Endothelial cell of umbilical vein (primary cell): Measurements from ENCODE around the gene GGPS1. TPM values are rescaled to one million over a fixed set of nuclear protein-coding genes. Genes with fewer than 3 reads are reported as not detected.

Source experiments
- BruUV-seq: library from RNA; stranded (reverse); fragments of 400-500 nt; replicated peaks from 2 replicates; lab custom pipeline; 2021; lab: Mats Ljungman, UMichigan
- CTCF ChIA-PET: fragments of 300-600, 350-600 bp; sonication (Branson Sonifier 250); formaldehyde crosslinking; loops from one replicate; lab custom pipeline; 2021; ENCODE audit warnings: antibody characterized with exemption, inconsistent platforms; lab: Charles Lee
- POLR2A ChIA-PET: fragments of 300-600, 350-600 bp; sonication (Branson Sonifier 250); formaldehyde crosslinking; loops from one replicate; lab custom pipeline; 2021; ENCODE audit warnings: antibody characterized with exemption, inconsistent platforms; lab: Charles Lee
- DNase-seq: peaks from one replicate; pipeline ENCODE4 v3.0.0-alpha.2; 2011; ENCODE audit warnings: low read depth, low spot score
- FAIRE-seq: peaks from 2 replicates; lab custom pipeline; 2011; peaks lifted over from hg19 to GRCh38; lab: Jason Lieb, UNC
- H2AFZ ChIP-seq: 2 replicates; pipeline ENCODE4 v1.6.0; 2012; ENCODE audit warnings: low read depth, low read length, control low read depth, inconsistent platforms
- H3K27ac ChIP-seq: 2 replicates; pipeline ENCODE4 v1.5.1; 2011; ENCODE audit warnings: low read depth, mild to moderate bottlenecking, control low read depth, low read length, moderate library complexity; ENCODE audit not compliant: insufficient read depth
- H3K27me3 ChIP-seq, 2 experiments: 2 replicates each; pipeline versions ENCODE4 v1.6.0 to v1.6.1; 2011; ENCODE audit warnings: low read length in 2 of 2, mixed read lengths in 1 of 2; ENCODE audit not compliant: control insufficient read depth in 2 of 2, insufficient read depth in 2 of 2
- H3K36me3 ChIP-seq, 2 experiments: 2 replicates in 1 of 2; 3 replicates in 1 of 2; pipeline ENCODE4 v1.5.1; 2011; ENCODE audit warnings: low read length in 2 of 2, mild to moderate bottlenecking in 1 of 2, moderate library complexity in 1 of 2; ENCODE audit not compliant: control insufficient read depth in 2 of 2, insufficient read depth in 2 of 2; ENCODE audit errors: extremely low read depth in 1 of 2
- H3K4me1 ChIP-seq: 3 replicates; pipeline ENCODE4 v1.5.1; 2011; ENCODE audit warnings: mild to moderate bottlenecking, low read length; ENCODE audit not compliant: control insufficient read depth, insufficient read depth; ENCODE audit errors: extremely low read depth
- H3K4me2 ChIP-seq: 2 replicates; pipeline ENCODE4 v1.6.1; 2011; ENCODE audit warnings: low read length, control low read depth, mixed read lengths; ENCODE audit not compliant: insufficient read depth
- H3K4me3 ChIP-seq, 3 experiments: fragments of 200-600 bp in 1 of 3; sonication (generic), shearing (Covaris generic) in 1 of 3; replicated peaks in 1 of 3; 2 replicates each; pipeline ENCODE4 v1.5.1; 2011 to 2016; ENCODE audit warnings: control low read depth in 3 of 3, low read length in 3 of 3, mild to moderate bottlenecking in 2 of 3, inconsistent platforms in 1 of 3, low read depth in 1 of 3, moderate library complexity in 1 of 3; ENCODE audit not compliant: insufficient read depth in 1 of 3
- H3K79me2 ChIP-seq: 2 replicates; pipeline ENCODE4 v1.6.0; 2012; ENCODE audit warnings: low read length, inconsistent platforms; ENCODE audit not compliant: control insufficient read depth, insufficient read depth
- H3K9ac ChIP-seq: replicated peaks from 2 replicates; pipeline ENCODE3; 2011; ENCODE audit warnings: low read length, control low read depth; ENCODE audit not compliant: insufficient read depth; ENCODE audit errors: extremely low read depth
- H3K9me1 ChIP-seq: replicated peaks from 3 replicates; pipeline ENCODE4 v1.6.0; 2011; ENCODE audit warnings: mild to moderate bottlenecking, low read length; ENCODE audit not compliant: control insufficient read depth, insufficient read depth; ENCODE audit errors: extremely low read depth
- H3K9me3 ChIP-seq: replicated peaks from 2 replicates; pipeline ENCODE4 v1.5.1; 2012; ENCODE audit warnings: low read length, inconsistent platforms; ENCODE audit not compliant: control insufficient read depth, insufficient read depth
- H4K20me1 ChIP-seq: replicated peaks from 2 replicates; pipeline ENCODE3; 2011; ENCODE audit warnings: mild to moderate bottlenecking, low read length; ENCODE audit not compliant: control insufficient read depth, insufficient read depth; ENCODE audit errors: extremely low read depth
- CTCF ChIP-seq, 2 donors: IDR thresholded peaks; 1 replicate in 1 of 2; 2 replicates in 1 of 2; pipeline ENCODE4 v1.5.1; 2011; ENCODE audit warnings: low read length in 2 of 2, mild to moderate bottlenecking in 2 of 2, moderate library complexity in 2 of 2, control low read depth in 1 of 2, inconsistent platforms in 1 of 2, low read depth in 1 of 2; ENCODE audit not compliant: insufficient read depth in 1 of 2; ENCODE audit errors: extremely low read depth in 1 of 2
- EZH2 ChIP-seq: IDR thresholded peaks from 2 replicates; pipeline ENCODE4 v1.6.1; 2012; ENCODE audit warnings: borderline replicate concordance, low read depth, mild to moderate bottlenecking, moderate library complexity, low read length, inconsistent platforms; ENCODE audit not compliant: severe bottlenecking
- FOS ChIP-seq: IDR thresholded peaks from 2 replicates; pipeline ENCODE4 v1.6.1; 2011; ENCODE audit warnings: mild to moderate bottlenecking, low read length, moderate library complexity, borderline replicate concordance; ENCODE audit not compliant: insufficient read depth
- GATA2 ChIP-seq: IDR thresholded peaks from 2 replicates; pipeline ENCODE4 v1.7.0; 2011; ENCODE audit warnings: low read depth, mild to moderate bottlenecking, moderate library complexity, mixed read lengths, low read length; ENCODE audit not compliant: insufficient read length, insufficient read depth
- JUN ChIP-seq: IDR thresholded peaks from 2 replicates; pipeline ENCODE4 v1.6.1; 2011; ENCODE audit warnings: borderline replicate concordance, low read depth; ENCODE audit not compliant: insufficient read length, insufficient read depth
- MAX ChIP-seq: IDR thresholded peaks from 2 replicates; pipeline ENCODE4 v1.6.1; 2011; ENCODE audit not compliant: insufficient read depth, insufficient read length
- MYC ChIP-seq: IDR thresholded peaks from one replicate; pipeline ENCODE4 v1.6.1; 2011; ENCODE audit warnings: mild to moderate bottlenecking, low read depth, low read length
- POLR2A ChIP-seq: IDR thresholded peaks from 2 replicates; pipeline ENCODE4 v1.6.1; 2012; ENCODE audit warnings: low read depth, mild to moderate bottlenecking, control low read depth, low read length
- POLR2AphosphoS5 ChIP-seq: IDR thresholded peaks from 2 replicates; pipeline ENCODE4 v1.6.1; 2012; ENCODE audit warnings: low read depth, mild to moderate bottlenecking, control low read depth, low read length, moderate library complexity; ENCODE audit not compliant: insufficient read depth
- dilution Hi-C: fragments of 300-500 bp; cut with MboI; formaldehyde crosslinking; loops from one replicate; pipeline ENCODE4 v1.15.0; 2019; ENCODE audit warnings: low sequenced_read_pairs; ENCODE audit not compliant: extremely low pct_ligation_motif_present
- intact Hi-C: fragments of 100-400 bp; cut with micrococcal nuclease; formaldehyde crosslinking; loops from one replicate; pipeline ENCODE4 v1.10.0; 2022
- polyA plus RNA-seq, 4 experiments: library from polyadenylated mRNA; depleted of rRNA in 3 of 4; stranded (reverse) in 3 of 4; unstranded in 1 of 4; fragments of >200 nt; gene quantifications; 2 replicates each; pipeline versions ENCODE4 v1.2.1 to v1.2.3, GENCODE V29; 2011 to 2012; ENCODE audit warnings: missing spikeins in 1 of 4
- total RNA-seq: library from RNA; stranded (reverse); gene quantifications from 2 replicates; pipeline ENCODE4 v1.2.3, GENCODE V29; 2021

GGPS1 gene
- total and polyA plus RNA-seq, 2 donors (not counting 3 experiments of a cell fraction or from before 2014, with no cell fraction given) = 10.7 to 29.5 TPM

GRCh38 chr1:235342039-235342438, 13.7 kb downstream of the GGPS1 start:
- FAIRE-seq = no peak
- dilution Hi-C loops = no loop called here

GRCh38 chr1:235342471-235342870, 14.1 kb downstream of the GGPS1 start:
- FAIRE-seq (no peak), DNase-seq (no peak)
- ChIA-PET POLR2A (no interaction called here), CTCF (interaction anchor here (1.0 to 1.6 kb wide), 5 partner anchors 12 to 82 kb away, joined by 3 to 4 read pairs (median 3); no protein-coding TSS in a partner anchor)
- no peaks in the 10 kb centered on the region for H4K20me1 ChIP-seq
- no peak overlapping the region for H3K9ac ChIP-seq
- no peaks in the 10 kb centered on the region for H3K79me2 ChIP-seq
- H3K27ac ChIP-seq = no peak overlapping the region
- H3K9me3 ChIP-seq = no peaks in the 10 kb centered on the region
- TF ChIP-seq GATA2 (no peak), FOS (no peak), EZH2 (no peak), CTCF (IDR thresholded peaks at IDR 0.05; ENCODE audit: extremely low read depth in 1 of 2, insufficient read depth in 1 of 2, low read depth in 1 of 2, low read length in 2 of 2) (no peak), POLR2AphosphoS5 (no peak), MAX (no peak), POLR2A (no peak), MYC (no peak), JUN (no peak)
- H3K36me3 ChIP-seq = peaks cover 0 to 6% of the 10 kb centered on the region in 2 experiments
- no peak overlapping the region for H3K4me3 ChIP-seq
- no peak overlapping the region for H3K4me2 ChIP-seq
- intact Hi-C loops (no loop called here), dilution Hi-C loops (no loop called here)
- H3K27me3 ChIP-seq = no peaks in the 10 kb centered on the region
- TSS peak; percentile 24 for BruUV-seq
- H3K9me1 ChIP-seq = no peaks in the 10 kb centered on the region
- H3K4me1 ChIP-seq = no peaks in the 10 kb centered on the region
- no peak overlapping the region for H2AFZ ChIP-seq

More at GRCh38 chr1:235342039-235342438, 13.7 kb downstream of the GGPS1 start:
- Histone ChIP-seq H3K9ac (no peak overlapping the region), H3K4me1 (no peaks in the 10 kb centered on the region), H3K4me3 (no peak overlapping the region), H3K9me1 (no peaks in the 10 kb centered on the region), H3K9me3 (no peaks in the 10 kb centered on the region), H3K27me3 (no peaks in the 10 kb centered on the region), H3K4me2 (no peak overlapping the region), H3K36me3 (peaks cover 1 to 7% of the 10 kb centered on the region in 2 experiments), H3K79me2 (no peaks in the 10 kb centered on the region), H4K20me1 (no peaks in the 10 kb centered on the region), H3K27ac (no peak overlapping the region), H2AFZ (no peak overlapping the region)
- CTCF ChIA-PET = interaction anchor here (1.0 to 1.6 kb wide), 5 partner anchors 11 to 81 kb away, joined by 3 to 4 read pairs (median 3); no protein-coding TSS in a partner anchor
- intact Hi-C loops = no loop called here
- TF ChIP-seq MAX = no peak
- no peak for TF ChIP-seq EZH2
- no peak for TF ChIP-seq POLR2AphosphoS5
- no peak for TF ChIP-seq JUN
- TF ChIP-seq FOS = no peak
- TF ChIP-seq MYC = no peak
- POLR2A ChIA-PET = no interaction called here
- no peak for DNase-seq
- no TSS peak for BruUV-seq
